Left ventricle myocardium inferior (tissue), 1 donor: ENCODE data around the gene DNAH2. TPM values are rescaled to one million over a fixed set of nuclear protein-coding genes. Genes with fewer than 3 reads are reported as not detected.

ENCODE experiments used
- DNase-seq: peaks from one replicate; pipeline ENCODE4 v3.0.0-alpha.2; 2020
- H3K27ac ChIP-seq: fragments of 200-600 bp; replicated peaks from 2 replicates; pipeline ENCODE4 v1.8.0; 2021
- H3K27me3 ChIP-seq: fragments of 200-600 bp; 2 replicates; pipeline ENCODE4 v1.8.0; 2021; ENCODE audit warnings: low read depth
- H3K36me3 ChIP-seq: fragments of 200-600 bp; 2 replicates; pipeline ENCODE4 v1.8.0; 2021
- H3K4me1 ChIP-seq: fragments of 200-600 bp; 2 replicates; pipeline ENCODE4 v1.8.0; 2021
- H3K4me3 ChIP-seq: fragments of 200-600 bp; 2 replicates; pipeline ENCODE4 v1.8.0; 2021; ENCODE audit warnings: mild to moderate bottlenecking, moderate library complexity
- H3K9me3 ChIP-seq: fragments of 200-600 bp; replicated peaks from 2 replicates; pipeline ENCODE4 v1.8.0; 2021
- CTCF ChIP-seq: fragments of 200-600 bp; IDR thresholded peaks from 2 replicates; pipeline ENCODE4 v1.8.0; 2021; ENCODE audit warnings: antibody characterized with exemption, mild to moderate bottlenecking, borderline replicate concordance
- intact Hi-C: fragments of 100-400 bp; cut with micrococcal nuclease; formaldehyde crosslinking; loops from one replicate; pipeline ENCODE4 v1.11.0; 2022
- total RNA-seq: library from RNA; stranded (reverse); fragmentation: NEBNext Ultra II Directional; extraction: Animal tissue kit (Norgen Biotek cat#: 25700); gene quantifications from one replicate; pipeline ENCODE4 v1.2.1, GENCODE V29; 2021
- donor health status: DM: no; HTN: yes; CAD: no; lungs with severe emphysema.

DNAH2 gene
- total RNA-seq, 1 donor from 2014 or later: 0.33 TPM

- DNase-seq: no peak
- Histone ChIP-seq H3K9me3 (no peaks in the 10 kb centered on the region), H3K36me3 (no peaks in the 10 kb centered on the region), H3K27ac (peak overlapping the region; percentile 45), H3K27me3 (no peaks in the 10 kb centered on the region), H3K4me1 (peaks cover 93% of the 10 kb centered on the region), H3K4me3 (peak overlapping the region; percentile 30)
- intact Hi-C loops: no loop called here
- TF ChIP-seq CTCF: no peak
These were observed 121.8 kb downstream of the DNAH2 start for GRCh38 chr17:7839190-7839875.

- no peaks in the 10 kb centered on the region for H3K36me3 ChIP-seq
- intact Hi-C loops: no loop called here
- TF ChIP-seq CTCF: no peak
- peaks cover 92% of the 10 kb centered on the region for H3K4me1 ChIP-seq
- no peaks in the 10 kb centered on the region for H3K27me3 ChIP-seq
- DNase-seq: no peak
- no peak overlapping the region for H3K4me3 ChIP-seq
- H3K9me3 ChIP-seq: no peaks in the 10 kb centered on the region
- H3K27ac ChIP-seq: peak overlapping the region; percentile 45
These were observed 122.3 kb downstream of the DNAH2 start for GRCh38 chr17:7839876-7840261.

DNA sequence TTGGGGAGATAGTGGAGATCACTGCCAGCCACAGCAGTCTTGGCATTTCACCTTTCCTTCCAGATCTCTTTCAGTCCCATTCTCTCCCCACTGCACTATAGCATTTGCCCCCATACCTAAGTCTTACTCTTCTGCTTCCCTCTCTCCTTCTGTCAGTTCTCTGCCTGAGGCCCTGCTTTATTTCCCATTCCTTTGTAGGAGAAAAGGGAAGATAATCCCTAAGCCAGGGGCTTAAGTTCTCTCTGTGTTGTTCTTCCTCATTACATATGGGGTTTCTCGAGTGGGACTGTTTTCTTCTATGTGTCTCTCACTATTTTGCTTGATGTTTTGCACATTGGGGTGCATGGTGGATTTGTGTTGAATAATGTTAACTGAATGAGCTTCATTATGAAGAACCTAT is 122.9 kb downstream of the DNAH2 start:
- DNase-seq: no peak
- intact Hi-C loops: no loop called here
- Histone ChIP-seq H3K4me1 (peaks cover 93% of the 10 kb centered on the region), H3K36me3 (peaks cover 1% of the 10 kb centered on the region), H3K27ac (peak overlapping the region; percentile 96), H3K9me3 (no peaks in the 10 kb centered on the region), H3K4me3 (no peak overlapping the region), H3K27me3 (no peaks in the 10 kb centered on the region)
- no peak for TF ChIP-seq CTCF

DNA sequence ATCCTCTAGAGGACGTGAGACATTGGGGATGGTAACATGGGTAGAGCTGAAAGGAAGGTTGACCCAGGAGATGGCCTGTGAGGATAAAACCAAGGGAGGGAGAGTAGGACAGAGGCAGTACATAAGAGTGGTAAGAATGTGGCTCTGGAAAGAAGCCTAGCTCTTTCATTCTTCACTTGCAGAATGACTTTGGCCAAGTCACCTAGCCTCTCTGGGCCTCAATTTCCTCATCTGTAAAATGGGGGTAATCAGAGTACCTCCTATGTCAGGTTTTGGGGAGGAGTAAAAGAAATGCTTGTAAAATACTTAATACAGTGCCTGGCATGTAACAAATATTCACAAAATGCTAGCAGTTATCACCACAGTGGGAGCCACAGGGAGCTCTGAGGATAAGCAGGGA is 123.3 kb downstream of the DNAH2 start:
- no peaks in the 10 kb centered on the region for H3K9me3 ChIP-seq
- no peak for DNase-seq
- H3K27me3 ChIP-seq: no peaks in the 10 kb centered on the region
- peak overlapping the region; percentile 80 for H3K4me3 ChIP-seq
- H3K27ac ChIP-seq: peak overlapping the region; percentile 96
- no peak for TF ChIP-seq CTCF
- H3K36me3 ChIP-seq: peaks cover 6% of the 10 kb centered on the region
- peaks cover 94% of the 10 kb centered on the region for H3K4me1 ChIP-seq
- intact Hi-C loops: no loop called here

DNA sequence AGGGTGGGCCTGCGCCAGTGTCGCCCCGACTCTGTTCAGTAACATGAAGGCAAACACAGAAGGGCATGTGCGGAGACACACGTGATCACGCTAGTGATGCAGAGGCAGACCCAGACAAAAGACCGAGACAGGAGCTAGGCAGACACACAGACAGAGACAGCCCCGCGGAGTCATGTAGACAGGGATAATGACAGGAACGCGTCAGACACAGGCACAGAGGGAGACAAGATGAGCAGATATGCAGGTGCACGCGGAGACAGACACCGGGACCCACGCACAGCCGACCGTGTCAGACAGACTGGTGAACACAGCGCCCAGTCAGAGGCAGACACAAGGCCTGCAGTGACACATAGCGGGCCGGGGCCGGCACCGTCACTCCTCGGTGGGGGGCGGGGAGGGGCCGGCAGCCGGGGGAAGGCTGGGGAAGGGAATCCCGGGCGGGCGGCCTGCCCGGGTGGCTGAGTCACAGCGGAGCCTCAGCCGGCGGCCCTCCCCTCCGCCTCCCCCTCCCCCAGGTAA is 123.9 kb downstream of the DNAH2 start:
- intact Hi-C loops: no loop called here

More for the DNA sequence above, 123.9 kb downstream of the DNAH2 start:
- H3K27me3 ChIP-seq: no peaks in the 10 kb centered on the region
- H3K9me3 ChIP-seq: no peaks in the 10 kb centered on the region
- H3K4me3 ChIP-seq: peak overlapping the region; percentile 80
- peak; percentile 88 for DNase-seq
- H3K36me3 ChIP-seq: peaks cover 11% of the 10 kb centered on the region
- H3K4me1 ChIP-seq: peaks cover 94% of the 10 kb centered on the region
- peak overlapping the region; percentile 96 for H3K27ac ChIP-seq
- peak; percentile 33 for TF ChIP-seq CTCF
